Activated T-cell treated with anti-CD3 and anti-CD28 coated beads, Interleukin-2, amount 50 U/mL, for 48 hours (primary cell): Measurements from ENCODE around the gene GRB10.
"Not testable (repeated sequence)": the region's sequence is repeated elsewhere in the genome, so short reads cannot be mapped to it uniquely, and the experiment has no call there.

Experiments used
- DNase-seq, 2 experiments: peaks; one replicate each; pipeline ENCODE4 v3.0.0-alpha.2; 2020

GRB10 gene

DNA sequence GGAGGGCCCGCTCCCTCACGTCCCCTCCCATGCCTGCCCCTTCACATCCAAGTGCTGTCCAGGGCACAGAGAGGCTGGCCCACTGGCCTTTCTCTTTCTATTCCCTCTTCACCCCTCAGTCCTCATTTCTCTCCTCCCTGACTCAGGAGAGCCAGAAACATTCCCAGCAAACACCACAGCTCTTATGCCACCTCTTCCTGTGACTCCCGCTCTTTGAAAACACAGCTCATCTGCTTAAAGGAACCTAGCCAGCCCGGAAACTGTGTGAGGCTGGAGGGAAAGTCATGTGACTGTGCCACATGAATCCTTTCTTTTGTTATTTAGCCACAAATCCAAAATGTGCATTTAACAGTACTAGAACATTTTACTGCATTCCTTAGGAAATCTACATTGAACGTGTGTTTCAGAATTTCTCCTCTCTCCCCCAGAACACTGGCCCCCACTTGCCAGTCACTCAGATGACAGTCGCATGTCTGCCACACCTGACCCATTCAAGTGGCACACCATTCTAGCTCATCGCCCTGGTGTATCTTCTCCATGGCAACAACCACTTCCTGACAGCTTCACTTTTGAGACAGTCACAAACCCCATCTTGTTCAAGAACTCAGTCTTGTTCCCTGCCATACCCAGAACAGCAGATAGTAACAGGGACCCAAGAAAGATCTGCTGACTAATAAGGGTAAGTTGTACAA lies 42.8 kb downstream of the GRB10 start:
- peak; percentile 49 to 59 for DNase-seq

DNA sequence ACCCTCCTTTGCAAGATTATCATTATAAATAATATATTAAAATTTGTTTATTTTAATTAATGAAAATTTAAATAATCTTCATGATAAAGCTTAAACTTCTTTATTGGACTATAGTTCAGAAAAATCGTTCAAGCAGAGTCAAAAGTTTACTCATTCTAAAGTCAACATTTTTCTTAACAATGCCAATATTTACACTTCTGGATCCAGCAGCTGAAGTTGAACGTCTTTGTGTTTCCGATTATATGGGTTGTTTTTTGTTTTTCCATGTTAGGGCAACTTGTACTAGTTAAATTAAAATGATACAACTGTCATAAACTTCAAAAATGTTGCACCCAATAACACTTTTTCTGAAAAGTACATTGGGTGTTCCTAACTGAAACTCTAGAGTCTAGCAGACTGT lies 43.8 kb downstream of the GRB10 start:
- no peak for DNase-seq

DNA sequence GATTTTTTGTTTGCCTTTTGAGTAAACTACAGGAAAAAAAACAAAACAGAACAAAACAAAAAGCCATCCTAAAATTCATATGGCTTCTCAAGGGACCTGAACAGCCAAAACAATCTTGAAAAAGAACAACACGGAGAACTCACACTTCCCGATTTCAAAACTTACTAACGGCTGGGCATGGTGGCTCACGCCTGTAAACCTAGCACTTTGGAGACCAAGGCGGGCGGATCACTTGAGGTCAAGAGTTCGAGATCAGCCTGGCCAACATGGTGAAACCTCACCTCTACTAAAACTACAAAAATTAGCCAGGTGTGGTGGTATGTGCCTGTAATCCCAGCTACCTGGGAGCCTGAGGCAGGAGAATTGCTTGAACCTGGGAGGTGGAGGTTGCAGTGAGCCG lies 46.9 kb downstream of the GRB10 start:
- not testable (repeated sequence) for DNase-seq

DNA sequence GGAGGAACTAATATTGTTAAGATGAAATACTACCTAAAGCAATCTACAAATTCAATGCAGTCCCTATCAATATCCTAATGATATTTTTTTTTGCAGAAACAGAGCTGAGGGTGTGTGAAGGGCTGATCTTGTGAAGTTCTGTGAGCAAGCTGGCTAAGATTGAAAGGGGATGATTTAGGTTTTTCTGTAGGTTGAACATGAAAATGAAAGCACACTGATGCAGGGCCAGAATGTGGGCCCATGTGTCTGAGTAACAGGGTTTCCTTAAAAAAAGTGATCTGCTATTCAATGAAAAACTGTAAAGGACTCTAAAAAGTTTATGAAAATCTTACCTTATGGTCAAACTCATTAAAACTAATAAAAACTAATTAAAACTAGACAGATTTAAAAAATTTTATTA lies 47.4 kb downstream of the GRB10 start:
- DNase-seq = no peak

DNA sequence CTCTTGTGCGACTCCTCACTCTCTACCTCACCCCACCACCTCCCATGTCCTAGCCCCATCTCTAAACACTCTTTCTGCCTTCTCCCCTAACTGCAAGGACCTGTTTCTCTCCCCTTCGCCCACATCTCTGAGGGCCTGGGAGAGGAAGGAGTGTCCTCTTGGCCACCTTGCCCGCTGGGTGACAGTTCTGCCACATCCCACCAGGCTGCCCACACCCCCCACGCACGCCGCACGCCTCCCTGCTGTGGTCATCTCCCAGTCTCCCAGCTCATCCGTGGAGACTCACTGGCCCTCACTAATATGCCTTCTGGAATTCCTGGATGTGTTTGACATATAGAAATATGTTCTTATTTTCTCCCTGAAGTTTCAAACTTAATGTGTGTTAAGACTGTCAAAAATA lies 48.5 kb downstream of the GRB10 start:
- DNase-seq = no peak

DNA sequence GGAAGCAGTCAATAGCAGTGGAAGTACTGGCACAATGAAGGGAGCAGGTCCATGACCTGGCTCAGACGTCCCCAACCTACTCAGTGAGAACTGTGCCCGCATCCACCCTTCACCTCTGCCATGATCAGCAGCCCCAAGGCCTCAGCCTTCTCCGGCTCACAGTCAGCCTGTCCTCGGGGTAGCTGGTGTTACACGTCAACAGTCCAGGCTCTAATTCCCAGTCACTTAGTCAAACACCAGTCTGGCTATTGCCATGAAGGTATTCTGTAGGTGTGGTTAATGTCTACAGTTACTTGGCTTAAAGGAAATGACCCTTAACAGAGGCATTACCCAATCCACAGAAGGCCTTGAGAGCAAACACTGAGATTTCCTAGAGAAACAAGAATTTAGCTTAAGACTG lies 49.1 kb downstream of the GRB10 start:
- no peak for DNase-seq

DNA sequence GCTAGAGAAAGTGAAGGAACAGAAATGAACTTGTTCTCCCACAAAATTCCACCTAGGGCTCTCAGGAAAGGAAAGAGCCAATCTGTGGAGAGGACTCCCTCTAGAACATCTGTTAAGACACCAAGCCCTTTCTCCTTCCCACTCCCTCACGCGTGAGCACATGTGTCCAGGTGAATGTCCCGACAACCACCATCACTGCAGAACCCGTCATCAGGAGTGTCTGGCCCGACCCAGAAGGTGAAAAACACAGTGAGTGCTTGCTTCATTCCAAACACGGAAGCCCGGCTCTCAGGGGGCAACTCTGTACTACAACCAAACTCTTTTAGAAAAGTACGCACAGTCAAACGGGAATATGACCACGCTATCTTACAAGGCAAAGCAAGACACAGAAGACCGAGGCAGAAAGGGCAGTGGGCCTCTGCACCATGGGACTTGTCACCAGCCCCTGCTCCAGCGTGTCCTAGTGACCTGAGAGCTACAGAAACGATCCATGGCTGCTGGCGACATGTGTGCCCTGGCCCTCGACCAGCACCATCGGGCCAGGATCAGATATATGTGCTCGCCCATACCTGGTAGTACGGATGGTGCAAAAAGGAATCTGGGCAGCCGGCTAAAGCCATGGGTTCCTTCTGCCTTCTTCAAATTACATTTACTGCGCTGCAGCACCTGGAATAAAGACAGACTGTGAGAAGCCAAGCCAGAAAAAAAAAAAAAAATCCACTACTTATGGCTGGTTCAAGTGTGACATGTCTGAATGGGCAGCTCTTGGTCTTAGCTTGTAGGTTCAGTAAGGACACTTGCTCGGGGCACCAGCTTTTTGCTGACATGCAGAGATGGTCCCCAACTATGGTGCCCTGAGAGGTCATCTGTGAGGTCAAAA lies 50.8 kb downstream of the GRB10 start:
- peak in 1 of 2 experiments; percentile 2 for DNase-seq

DNA sequence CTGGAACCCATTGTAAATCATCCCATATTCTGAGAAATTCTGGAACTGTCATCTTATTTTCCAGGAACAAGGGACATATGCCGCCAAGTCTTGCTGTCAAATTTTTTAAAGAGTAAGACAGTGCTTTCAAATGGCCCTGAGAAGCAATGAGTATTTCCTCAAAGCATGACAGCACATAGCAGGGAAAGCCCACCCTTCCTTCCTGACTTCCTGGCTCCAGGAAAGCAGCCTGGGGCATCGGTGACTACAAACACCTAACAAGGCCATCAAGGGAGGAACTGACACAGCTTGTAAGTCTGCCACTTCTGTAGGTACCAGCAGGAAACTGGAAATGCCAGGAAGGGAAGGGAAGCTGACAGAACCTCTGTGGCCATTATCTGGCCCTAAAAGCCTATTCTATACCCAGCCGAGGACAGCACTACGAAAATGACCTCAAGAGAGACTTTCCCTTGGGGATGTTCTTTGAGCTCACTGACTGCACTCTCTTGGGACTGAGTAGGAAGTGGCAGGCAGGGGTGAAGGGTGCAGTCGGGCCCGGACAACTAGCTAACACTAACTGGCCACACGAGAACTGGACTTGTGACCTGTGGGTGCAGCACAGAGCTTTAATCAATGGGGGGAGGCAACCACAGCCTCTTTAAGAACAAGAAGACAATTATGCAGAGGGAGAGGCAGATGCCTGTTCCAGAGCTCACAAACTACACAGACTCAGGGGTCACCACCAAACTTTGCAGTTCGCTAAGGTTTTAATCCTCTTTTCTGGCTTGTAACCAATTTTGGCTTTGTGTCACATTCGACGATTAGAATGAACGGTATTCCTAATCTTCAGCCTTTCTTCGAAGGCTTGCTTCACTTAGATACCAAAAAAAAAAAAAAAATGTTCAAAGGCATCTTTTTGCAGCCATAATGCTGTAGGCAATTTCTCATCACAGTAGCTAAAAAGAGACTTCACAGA lies 52.0 kb downstream of the GRB10 start:
- no peak for DNase-seq

DNA sequence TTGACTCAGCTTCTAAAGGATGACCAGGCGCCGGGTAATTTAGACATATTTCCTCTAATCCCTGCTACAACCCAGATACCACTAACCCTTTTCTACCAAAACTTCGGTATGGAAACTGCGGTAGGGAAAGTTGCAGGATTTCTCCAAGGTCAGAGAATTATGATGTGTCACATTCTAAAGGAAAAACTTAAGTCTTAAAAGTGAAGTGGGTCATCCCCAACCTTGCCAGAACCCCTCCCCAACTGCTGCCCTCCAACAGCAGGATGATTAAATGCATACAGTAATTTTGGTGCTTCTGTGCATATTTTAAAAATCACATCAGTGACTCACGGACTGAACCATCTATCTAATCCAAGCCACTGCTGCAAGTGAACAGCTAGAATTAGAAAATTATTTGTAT lies 52.7 kb downstream of the GRB10 start:
- no peak for DNase-seq

DNA sequence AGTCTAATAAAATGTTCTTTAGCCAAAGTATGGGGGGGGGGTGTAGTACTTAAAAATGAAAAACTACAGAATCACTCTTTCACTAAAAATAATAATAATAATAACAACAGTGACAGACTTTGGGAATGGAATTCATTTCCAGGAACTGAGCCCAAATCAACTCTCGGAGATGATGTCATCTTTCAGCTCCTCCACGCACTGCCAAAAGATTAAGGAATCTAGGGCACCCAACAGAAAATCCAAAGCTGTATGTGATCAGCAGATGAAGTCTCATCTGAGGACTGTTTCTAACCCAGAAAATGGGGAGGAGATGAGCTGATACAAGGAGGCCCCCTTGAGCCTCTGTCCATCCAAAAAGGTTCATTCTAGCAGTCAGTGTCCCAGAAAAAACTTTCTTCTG lies 54.5 kb downstream of the GRB10 start:
- no peak for DNase-seq

DNA sequence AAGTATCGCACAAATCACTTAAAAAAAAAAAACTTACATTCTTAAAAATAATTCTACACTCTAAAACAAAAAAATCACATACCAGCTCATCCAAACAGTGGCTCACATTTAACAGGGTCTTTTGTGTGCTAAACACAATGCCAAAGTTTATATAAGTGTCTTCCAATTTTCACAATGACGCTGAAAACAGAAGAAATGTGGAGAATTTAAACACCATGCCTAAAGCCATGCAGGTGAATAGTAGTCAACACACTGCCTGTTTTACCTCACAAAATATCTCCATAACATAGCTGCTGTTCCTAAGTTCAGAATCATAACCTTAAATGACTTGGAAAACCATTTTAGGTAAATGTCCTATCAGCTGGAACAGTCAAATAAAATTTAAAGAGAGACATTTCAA lies 55.0 kb downstream of the GRB10 start:
- DNase-seq = no peak

DNA sequence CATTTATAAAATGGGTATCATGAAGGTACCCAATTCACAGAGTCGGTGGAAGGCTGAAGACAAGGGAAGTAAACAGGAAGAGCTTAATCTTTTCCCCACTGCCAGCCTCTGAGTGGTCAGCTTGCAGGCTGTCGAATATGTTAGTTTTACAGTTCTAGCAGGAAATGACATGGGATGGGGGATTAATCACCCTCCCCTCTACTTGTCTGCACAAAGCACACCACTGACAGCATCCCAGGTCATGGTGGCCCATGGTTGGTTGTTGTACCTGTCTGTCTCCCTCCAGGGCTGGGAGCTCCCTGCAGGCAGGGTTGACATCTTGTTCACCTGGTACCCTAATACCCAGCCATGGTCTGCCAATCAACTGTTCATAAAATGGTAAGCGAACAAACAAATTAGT lies 55.6 kb downstream of the GRB10 start:
- DNase-seq = no peak

DNA sequence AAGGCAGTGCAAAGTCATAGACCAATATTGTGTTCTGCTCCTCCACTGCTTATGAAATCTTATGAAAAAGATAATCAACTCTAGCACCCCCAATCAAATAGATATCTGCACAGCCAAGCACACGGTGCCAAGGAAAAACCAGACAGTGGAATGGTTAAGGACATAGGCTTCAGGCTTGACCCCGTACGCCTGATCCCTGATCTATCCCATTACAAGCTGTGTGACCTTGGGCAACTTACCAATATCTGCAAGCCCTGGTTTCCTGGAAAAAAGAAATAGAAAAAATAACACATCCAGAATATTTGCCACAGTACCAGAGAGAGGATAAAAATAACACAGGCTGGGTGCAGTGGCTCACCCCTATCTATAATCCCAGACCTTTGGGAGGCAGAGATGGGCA lies 56.9 kb downstream of the GRB10 start:
- DNase-seq = no peak

DNA sequence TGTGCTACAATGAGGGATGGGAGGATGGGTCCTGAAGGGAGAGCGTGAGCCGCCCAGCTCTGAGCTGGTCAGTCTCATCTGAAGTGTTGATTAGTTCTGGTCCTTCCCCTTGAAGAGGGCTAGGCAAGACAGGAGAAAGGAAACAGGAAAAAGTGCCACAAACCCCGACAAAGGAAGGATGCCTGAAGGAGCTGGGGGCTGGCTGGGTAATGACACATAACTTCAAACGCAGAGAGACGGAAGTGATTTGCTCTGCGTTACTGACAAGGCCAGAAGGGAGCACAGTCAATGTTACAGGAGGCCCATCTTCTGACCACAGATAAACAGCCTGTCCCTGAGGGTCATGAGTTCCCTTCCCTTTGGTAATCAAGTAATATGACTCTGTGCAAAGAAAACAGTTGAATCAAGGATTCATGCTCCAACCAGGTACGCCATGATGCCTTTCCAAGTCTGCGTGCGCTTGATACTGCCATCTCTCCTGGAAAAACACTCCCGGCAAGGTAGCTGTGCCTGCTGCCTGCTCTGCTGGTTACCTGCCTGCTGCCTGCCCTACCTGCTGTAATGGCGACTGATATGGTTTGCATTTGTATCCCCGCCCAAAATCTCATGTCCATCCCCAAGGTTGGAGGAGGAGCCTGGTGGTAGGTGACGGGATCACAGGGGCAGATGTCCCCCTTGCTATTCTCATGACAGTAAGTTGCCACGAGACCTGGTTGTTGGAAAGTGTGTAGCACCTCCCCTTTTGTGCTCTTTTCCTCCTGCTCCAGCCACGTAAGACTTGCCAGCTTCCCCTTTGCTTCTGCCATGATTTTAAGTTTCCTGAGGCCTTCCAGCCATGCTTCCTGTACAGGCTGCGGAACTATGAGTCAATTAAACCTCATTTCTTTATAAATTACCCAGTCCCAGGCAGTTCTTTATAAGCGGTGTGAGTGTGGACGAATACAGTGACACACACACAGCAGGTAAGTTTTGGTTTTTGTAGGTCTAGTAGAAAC lies 57.9 kb downstream of the GRB10 start:
- no peak for DNase-seq

DNA sequence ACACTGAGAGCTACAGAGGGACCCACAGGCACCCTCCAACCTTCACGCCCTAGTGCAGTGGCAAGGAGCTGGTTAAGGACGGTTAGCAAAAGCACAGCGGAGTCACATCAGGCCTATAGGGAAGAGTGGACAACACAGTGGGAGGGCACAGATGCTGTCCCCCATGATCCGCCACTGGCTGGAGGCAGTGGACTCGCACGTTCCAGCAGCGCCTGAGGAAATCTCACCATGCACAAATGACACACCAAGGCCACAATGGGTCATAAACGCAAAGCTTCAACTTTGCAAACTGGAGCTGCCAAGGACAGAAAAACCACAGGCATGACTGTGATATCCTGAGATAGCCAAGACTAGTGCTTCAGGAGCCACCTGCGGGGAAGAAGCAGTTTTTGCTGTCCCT lies 58.8 kb downstream of the GRB10 start:
- DNase-seq = no peak

DNA sequence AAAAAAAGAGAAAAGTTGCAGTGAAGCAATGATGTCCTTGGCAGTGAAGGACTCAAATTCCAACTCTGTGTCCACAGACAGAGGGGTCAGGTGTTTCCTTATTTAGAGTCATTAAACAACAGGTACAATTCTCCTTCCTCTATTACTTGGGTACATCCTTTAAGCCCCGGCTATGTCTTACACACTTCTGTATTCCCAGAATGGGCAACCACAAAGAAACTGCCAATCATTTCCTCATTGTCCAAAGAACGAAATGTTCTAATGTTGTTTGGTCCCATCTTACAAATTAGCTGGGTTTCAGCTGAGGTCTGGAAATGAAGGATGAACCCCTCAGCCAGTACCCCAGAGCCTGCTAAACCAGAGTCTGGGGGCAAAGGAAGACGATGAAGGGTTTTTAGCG lies 59.5 kb downstream of the GRB10 start:
- DNase-seq = no peak

DNA sequence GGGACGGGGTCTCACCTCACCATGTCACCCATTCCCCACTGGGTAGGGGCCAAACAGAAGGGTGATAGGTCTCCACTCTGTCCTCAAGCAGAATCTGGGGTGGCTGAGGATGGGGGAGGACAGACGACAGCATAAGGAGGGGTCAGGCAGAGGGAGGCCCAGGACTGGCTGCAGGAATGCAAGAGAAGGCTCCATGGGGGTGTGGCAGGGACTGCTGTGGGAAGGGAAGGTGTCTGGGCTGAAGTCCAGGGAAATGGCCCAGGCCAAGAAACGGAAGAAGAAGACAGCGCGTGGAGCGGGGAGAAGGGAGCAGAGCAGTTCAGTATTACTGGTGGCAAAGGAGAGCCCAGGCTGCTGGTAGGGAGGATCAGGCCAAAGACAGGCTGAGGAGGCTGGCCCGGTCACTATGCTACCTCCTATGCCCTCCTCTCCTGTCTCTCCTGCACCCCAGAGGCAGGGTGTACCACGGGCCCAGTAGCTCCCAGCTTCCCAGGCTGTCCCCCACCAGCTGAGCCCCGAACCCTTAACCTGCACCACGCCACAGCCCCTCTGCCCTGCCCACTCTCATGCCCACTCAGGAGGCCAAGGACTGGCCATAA lies 60.9 kb downstream of the GRB10 start:
- DNase-seq = no peak

DNA sequence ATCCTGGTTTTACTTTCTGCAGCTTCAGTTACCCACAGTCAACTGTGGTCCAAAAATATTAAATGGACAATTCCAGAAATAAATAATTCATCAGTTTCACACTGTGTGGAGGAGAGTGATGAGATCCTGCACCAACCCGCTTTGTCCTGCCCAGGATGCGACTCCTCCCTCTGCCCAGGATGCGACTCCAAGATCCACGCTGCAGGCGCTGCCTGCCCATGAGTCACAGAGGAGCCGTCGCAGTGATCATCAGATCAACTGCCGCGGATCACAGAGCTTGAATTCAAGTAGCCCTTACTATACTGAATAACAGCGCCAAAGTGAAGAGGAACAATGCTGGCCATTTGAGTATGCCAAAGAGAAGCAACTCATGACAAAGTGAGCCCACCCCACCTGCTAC lies 61.5 kb downstream of the GRB10 start:
- no peak for DNase-seq

DNA sequence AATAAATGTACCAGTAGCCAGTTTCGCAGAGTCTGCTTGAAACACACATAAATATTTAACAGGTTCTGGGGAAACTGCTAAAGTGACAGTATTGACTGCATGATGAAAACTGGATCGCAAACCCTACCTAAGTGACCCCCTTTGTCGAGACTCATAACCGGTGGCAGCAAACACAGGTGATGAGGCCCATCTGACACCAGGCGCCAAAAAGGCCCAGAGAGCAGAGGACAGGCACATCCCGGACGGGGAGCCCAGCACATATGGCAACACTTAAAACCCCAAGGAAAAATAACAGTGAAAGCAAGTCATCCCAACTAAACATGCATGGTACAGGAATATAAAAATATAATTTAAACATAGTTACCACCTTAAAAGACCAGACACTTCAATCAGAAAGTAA lies 62.4 kb downstream of the GRB10 start:
- DNase-seq = no peak

DNA sequence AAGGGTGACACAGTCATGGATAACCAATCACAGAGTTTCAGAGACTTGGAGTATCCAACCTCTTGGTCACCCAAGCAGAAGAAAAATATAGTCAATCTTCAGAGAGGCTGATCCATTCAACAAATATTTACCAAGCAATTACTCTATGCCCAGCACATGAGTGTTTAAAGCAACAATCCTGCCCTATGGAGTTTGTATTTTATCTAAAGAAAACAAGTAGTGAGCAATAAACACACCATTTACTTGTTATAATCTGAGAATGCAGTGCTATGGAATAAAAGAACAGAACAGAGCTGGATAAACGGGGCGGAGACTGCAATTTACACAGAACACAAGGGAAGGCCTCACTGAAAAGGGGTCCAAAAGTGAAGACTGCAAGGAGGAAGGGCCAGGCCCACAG lies 63.8 kb downstream of the GRB10 start:
- DNase-seq = no peak

DNA sequence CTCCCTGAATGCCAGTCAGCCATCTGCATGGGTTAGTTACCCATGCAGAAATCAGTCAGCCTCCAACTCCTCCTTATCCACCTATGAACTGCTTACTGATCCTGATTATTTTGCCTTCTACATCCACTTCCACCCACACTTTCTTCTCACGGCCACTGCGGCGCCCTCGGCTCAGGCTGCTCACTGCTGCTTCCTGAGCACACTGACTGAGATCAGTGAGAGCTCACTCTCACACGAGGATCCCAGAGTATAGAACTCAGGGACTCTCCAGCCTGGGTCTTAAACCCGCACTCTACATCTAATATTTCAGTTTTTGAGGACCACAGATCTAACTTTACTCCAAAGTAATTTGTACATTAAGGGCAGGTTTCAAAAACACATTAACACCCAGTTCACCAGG lies 64.4 kb downstream of the GRB10 start:
- DNase-seq = no peak

DNA sequence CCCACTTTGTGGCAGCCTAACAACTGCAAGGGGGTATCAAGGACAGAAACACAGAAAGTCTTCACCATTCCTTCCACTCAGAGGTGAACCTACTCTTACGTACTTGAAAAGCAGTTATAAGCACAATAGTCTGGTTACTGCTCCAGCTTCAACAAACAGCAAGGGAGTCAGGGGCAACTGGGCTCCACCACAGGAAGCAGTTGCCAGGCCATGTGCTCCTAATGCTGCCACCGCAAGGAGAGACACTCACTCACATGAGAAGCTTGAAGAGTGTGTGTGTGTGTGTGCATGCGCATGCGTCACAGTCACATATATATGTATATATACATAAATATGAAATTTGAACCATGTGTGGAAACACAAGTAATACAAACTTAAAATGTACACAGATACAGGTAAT lies 65.5 kb downstream of the GRB10 start:
- DNase-seq = no peak
